Subcutaneous adipose tissue (tissue), 4 donors: ENCODE measurements around the gene CFAP46. TPM values are rescaled to one million over a fixed set of nuclear protein-coding genes. Genes with fewer than 3 reads are reported as not detected.

Experiments used
- CTCF ChIP-seq: fragments of 450-650 bp; IDR thresholded peaks from one replicate; pipeline ENCODE4 v1.5.1; 2016; ENCODE audit warnings: low read depth, mild to moderate bottlenecking, control low read depth, antibody characterized with exemption, moderate library complexity
- total RNA-seq, 4 donors: library from RNA; depleted of rRNA; stranded (reverse); fragments of >200 nt; gene quantifications; one replicate each; pipeline ENCODE4 v1.1.0, GENCODE V29; 2016

Gene CFAP46
- total RNA-seq, 4 donors from 2014 or later: not detected

- no peak for TF ChIP-seq CTCF
These were observed 72.7 kb downstream of the CFAP46 start for GRCh38 chr10:132869621-132870020.

- no peak for TF ChIP-seq CTCF
These were observed 73.4 kb downstream of the CFAP46 start for GRCh38 chr10:132868995-132869394.

GRCh38 chr10:132867801-132868644, 74.3 kb downstream of the CFAP46 start:
- no peak for TF ChIP-seq CTCF

GRCh38 chr10:132866601-132867381, 75.6 kb downstream of the CFAP46 start:
- TF ChIP-seq CTCF: no peak

GRCh38 chr10:132865851-132866600, 76.3 kb downstream of the CFAP46 start:
- no peak for TF ChIP-seq CTCF

GRCh38 chr10:132865171-132865631, 77.2 kb downstream of the CFAP46 start:
- no peak for TF ChIP-seq CTCF
